GM18526 (cell line): ENCODE data around the gene CCNK.

Experiments
- POLR2A ChIP-seq: IDR thresholded peaks from 3 replicates; pipeline ENCODE4 v1.6.1; 2011; ENCODE audit not compliant: insufficient read length; ENCODE audit errors: extremely low read depth

Gene CCNK

GRCh38 chr14:99459481-99460100 is 21.6 kb upstream of the CCNK start:
- no peak for TF ChIP-seq POLR2A

DNA sequence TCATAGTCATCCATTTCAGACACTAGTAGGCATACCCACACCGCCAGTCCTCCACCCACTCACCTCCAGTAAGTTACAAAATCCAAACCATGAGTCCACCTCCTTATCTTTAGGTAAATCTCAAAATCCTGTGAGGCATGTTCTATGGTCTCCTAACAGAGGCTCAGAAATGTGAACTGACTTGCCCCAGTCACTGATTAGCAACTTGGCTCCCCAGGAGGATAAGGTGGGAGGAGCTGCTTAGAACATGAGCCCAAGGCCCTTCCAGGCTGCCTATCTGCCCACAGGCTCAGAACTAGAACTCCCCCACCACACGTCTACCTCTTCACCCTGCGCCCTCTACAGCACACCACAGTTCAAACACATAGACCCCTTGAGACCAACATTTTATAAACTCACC is 20.4 kb upstream of the CCNK start:
- TF ChIP-seq POLR2A = no peak

GRCh38 chr14:99461411-99462085 is 19.7 kb upstream of the CCNK start:
- TF ChIP-seq POLR2A = no peak

DNA sequence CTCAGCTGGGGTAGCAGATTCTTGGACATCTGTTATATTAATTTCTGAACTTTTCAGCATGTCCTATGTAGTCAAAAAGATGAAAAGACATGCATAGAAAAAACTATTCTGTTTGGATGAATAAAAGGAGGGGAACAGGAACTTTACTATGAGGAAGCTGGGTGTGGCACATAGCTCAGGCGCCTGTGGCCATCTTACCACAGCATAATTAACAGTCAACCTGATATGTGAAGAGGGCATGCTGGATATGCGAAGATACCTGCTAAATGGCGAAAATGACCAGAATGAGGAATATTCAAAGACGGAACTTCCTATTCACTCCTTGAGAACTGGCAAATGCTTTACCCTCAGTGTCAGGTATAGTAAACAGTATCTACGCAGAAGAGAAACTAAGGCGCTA is 19.0 kb upstream of the CCNK start:
- TF ChIP-seq POLR2A = no peak

DNA sequence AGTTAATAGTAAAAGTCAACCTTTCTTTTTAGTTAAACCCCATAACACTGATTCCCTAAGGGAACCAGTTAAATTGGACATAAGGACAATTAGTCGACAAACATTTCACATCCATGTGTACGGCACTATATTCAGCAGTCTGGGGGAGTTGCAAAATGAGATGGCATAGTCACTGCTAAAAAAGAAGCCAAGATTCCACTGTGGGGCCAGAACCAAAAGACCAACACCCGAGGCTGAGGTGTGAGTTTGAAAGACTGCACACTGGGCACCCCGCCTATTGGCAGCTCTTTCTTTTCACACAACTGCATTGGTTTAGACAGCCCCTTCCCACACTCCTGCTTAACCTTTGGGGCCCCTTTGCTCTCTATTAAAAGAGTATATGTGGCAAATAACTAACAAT is 17.2 kb upstream of the CCNK start:
- TF ChIP-seq POLR2A = no peak

- no peak for TF ChIP-seq POLR2A
Observed at GRCh38 chr14:99465288-99465687, 15.9 kb upstream of the CCNK start.

- no peak for TF ChIP-seq POLR2A
Observed at GRCh38 chr14:99466758-99467157, 14.5 kb upstream of the CCNK start.

GRCh38 chr14:99467336-99468078 is 13.7 kb upstream of the CCNK start:
- TF ChIP-seq POLR2A = no peak

- no peak for TF ChIP-seq POLR2A
Observed at GRCh38 chr14:99468081-99468480, 13.1 kb upstream of the CCNK start.

GRCh38 chr14:99468836-99469592 is 12.2 kb upstream of the CCNK start:
- TF ChIP-seq POLR2A = no peak

DNA sequence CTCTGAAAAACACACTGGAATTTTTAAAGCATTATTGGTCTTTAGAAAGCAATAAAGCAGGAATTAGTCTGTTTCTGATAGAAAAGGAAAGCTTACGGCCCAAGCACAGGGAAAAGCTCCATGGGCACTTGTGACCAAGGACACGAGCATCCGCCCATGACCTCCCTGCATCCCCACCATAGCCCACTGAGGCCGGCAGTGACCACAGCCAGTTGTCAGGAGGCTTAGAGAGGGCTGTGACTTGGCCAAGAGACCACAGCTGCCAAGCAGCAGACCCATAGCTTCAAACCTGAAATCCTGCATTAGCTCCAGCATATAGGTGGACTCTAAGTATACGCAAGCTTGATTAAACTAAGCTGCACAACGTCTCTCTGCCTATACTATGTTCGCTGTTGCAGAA is 9.5 kb upstream of the CCNK start:
- TF ChIP-seq POLR2A = no peak

GRCh38 chr14:99472937-99473336 is 8.3 kb upstream of the CCNK start:
- no peak for TF ChIP-seq POLR2A

DNA sequence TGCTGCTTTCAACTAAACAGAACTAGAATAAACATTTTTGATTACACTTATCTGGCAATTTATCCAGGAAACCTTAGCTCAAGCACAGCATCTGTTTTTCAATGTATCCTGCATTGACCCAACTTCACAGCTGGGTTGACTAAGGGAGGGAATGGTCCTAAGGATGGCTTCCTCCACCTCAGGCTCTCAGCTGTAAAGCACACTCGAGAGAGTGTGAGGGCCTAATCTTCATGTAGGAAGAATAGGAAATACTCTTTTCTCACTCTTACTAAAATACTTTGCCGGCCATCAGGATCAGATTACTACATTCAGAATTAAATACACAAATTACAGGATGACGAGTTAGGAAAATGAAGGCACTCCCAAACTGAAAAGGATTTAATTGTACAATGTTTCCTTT is 7.8 kb upstream of the CCNK start:
- TF ChIP-seq POLR2A = no peak

- no peak for TF ChIP-seq POLR2A
Observed at GRCh38 chr14:99475179-99475578, 6.0 kb upstream of the CCNK start.

- no peak for TF ChIP-seq POLR2A
Observed at GRCh38 chr14:99475660-99476059, 5.5 kb upstream of the CCNK start.

DNA sequence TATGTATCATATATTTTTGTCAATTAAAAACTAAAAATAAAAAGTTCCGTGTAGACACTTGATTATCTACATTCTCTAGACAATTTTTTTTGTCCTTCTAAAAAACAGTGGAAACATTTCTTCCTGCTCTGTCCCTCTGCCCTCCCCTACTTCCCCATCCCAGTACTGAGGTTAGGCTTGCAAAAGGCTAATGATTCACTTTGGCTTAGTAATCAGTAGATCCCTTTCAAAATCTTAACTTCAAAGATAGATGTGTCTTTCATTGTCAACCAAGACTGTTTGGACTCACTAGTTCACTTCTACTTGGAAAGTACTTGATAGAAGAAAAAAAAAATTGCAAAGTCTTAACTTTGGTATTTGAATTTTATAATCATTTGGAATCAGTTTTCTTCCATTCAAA is 4.3 kb upstream of the CCNK start:
- TF ChIP-seq POLR2A = no peak
